A549 (cell line): ENCODE measurements around the gene NUMA1. TPM values are rescaled to one million over a fixed set of nuclear protein-coding genes. Genes with fewer than 3 reads are reported as not detected.

Experiments used
- ATAC-seq, 2 experiments: fragments of 200-7000 bp in 1 of 2; fragments of >200 bp in 1 of 2; cut with Nextera tagmentation in 1 of 2; cut with Tn5 transposase in 1 of 2; 3 replicates each; pipeline versions ENCODE4 v1.8.0 to v1.9.1; 2018 to 2020; ENCODE audit warnings: mild to moderate bottlenecking in 1 of 2, moderate library complexity in 1 of 2
- CTCF ChIA-PET: fragments of 300-600 bp; sonication (Branson Sonifier 250); formaldehyde crosslinking; extraction: SDS; loops from one replicate; lab custom pipeline; 2021; ENCODE audit warnings: antibody characterized with exemption, inconsistent platforms; lab: Yijun Ruan, JAX
- POLR2A ChIA-PET: fragments of 350-600 bp; formaldehyde crosslinking; extraction: SDS; loops from one replicate; lab custom pipeline; 2021; ENCODE audit warnings: antibody characterized with exemption, inconsistent platforms; lab: Yijun Ruan, JAX
- DNase-seq, 2 experiments: peaks; one replicate each; pipeline versions ENCODE4 v3.0.0 to v3.0.0-alpha.2; 2011 to 2016; ENCODE audit warnings: low read depth in 1 of 2, low spot score in 1 of 2
- FAIRE-seq: peaks from 2 replicates; lab custom pipeline; 2011; peaks lifted over from hg19 to GRCh38; lab: Jason Lieb, UNC
- H3K27ac ChIP-seq, 2 experiments: fragments of >200 bp; sonication (Bioruptor Twin); formaldehyde crosslinking; 3 replicates each; pipeline ENCODE4 v1.5.1; 2016 to 2017
- H3K4me1 ChIP-seq: fragments of >200 bp; sonication (Bioruptor Twin); formaldehyde crosslinking; 3 replicates; pipeline ENCODE4 v1.6.1; 2016
- H3K4me2 ChIP-seq: fragments of >200 bp; sonication (Bioruptor Twin); formaldehyde crosslinking; 3 replicates; pipeline ENCODE4 v1.6.1; 2016
- H3K4me3 ChIP-seq: fragments of >200 bp; sonication (Bioruptor Twin); formaldehyde crosslinking; 3 replicates; pipeline ENCODE4 v1.5.1; 2016
- H3K9me3 ChIP-seq: fragments of >200 bp; sonication (Bioruptor Twin); formaldehyde crosslinking; 3 replicates; pipeline ENCODE4 v1.6.1; 2016
- EHF ChIP-seq: fragments of 250-450 bp; sonication (Bioruptor Pico); IDR thresholded peaks from 2 replicates; pipeline ENCODE4 v1.5.0; 2020; ENCODE audit warnings: mild to moderate bottlenecking
- EHMT2 ChIP-seq: fragments of 200-600 bp; sonication (generic); IDR thresholded peaks from 2 replicates; pipeline ENCODE4 v1.6.1; 2016; ENCODE audit warnings: antibody characterized with exemption, low read depth, mild to moderate bottlenecking, moderate library complexity
- EP300 ChIP-seq, 2 experiments: fragments of >200 bp; sonication (Bioruptor Twin); formaldehyde crosslinking; IDR thresholded peaks; 2 replicates in 1 of 2; 3 replicates in 1 of 2; pipeline ENCODE4 v1.6.1; 2016 to 2017
- ESRRA ChIP-seq: fragments of 150-350 bp; IDR thresholded peaks from 2 replicates; pipeline ENCODE4 v1.6.1; 2014; ENCODE audit warnings: mild to moderate bottlenecking, low read length, borderline replicate concordance
- HOXB5 ChIP-seq: fragments of 250-450 bp; sonication (Bioruptor Pico); IDR thresholded peaks from 2 replicates; pipeline ENCODE4 v1.5.0; 2020; ENCODE audit warnings: mild to moderate bottlenecking, moderate library complexity
- JUNB ChIP-seq: fragments of >200 bp; sonication (Bioruptor Twin); formaldehyde crosslinking; IDR thresholded peaks from 2 replicates; pipeline ENCODE4 v1.6.1; 2016
- KDM5A ChIP-seq: fragments of 200-600 bp; sonication (generic); IDR thresholded peaks from 2 replicates; pipeline ENCODE4 v1.6.1; 2016; ENCODE audit warnings: antibody characterized with exemption, mild to moderate bottlenecking
- MAFK ChIP-seq: fragments of 450-650 bp; IDR thresholded peaks from 2 replicates; pipeline ENCODE4 v1.6.1; 2014; ENCODE audit not compliant: partially characterized antibody
- MAZ ChIP-seq: fragments of 150-350 bp; IDR thresholded peaks from 2 replicates; pipeline ENCODE4 v1.6.1; 2014; ENCODE audit warnings: antibody characterized with exemption, low read depth, low read length, borderline replicate concordance
- NFE2L2 ChIP-seq: fragments of 150-350 bp; conservative IDR thresholded peaks from 2 replicates; pipeline ENCODE4 v1.6.1; 2014; ENCODE audit warnings: low read length
- POLR2A ChIP-seq: IDR thresholded peaks from 2 replicates; pipeline ENCODE4 v1.6.1; 2012; ENCODE audit warnings: mild to moderate bottlenecking, low read length
- RAD21 ChIP-seq, 2 experiments: fragments of >200 bp in 1 of 2; sonication (Bioruptor Twin) in 1 of 2; formaldehyde crosslinking in 1 of 2; IDR thresholded peaks in 1 of 2; conservative IDR thresholded peaks in 1 of 2; 2 replicates in 1 of 2; 3 replicates in 1 of 2; pipeline ENCODE4 v1.6.1; 2012 to 2018; ENCODE audit warnings: inconsistent platforms in 1 of 2
- RFX5 ChIP-seq: fragments of 450-650 bp; IDR thresholded peaks from 2 replicates; pipeline ENCODE4 v1.7.1; 2014; ENCODE audit warnings: antibody characterized with exemption, mild to moderate bottlenecking, moderate library complexity
- RNF2 ChIP-seq: fragments of 200-600 bp; sonication (generic); IDR thresholded peaks from 2 replicates; pipeline ENCODE4 v1.6.1; 2016; ENCODE audit warnings: low read depth, mild to moderate bottlenecking, antibody characterized with exemption, moderate library complexity, borderline replicate concordance
- SREBF2 ChIP-seq: fragments of 450-650 bp; IDR thresholded peaks from 2 replicates; pipeline ENCODE4 v1.6.1; 2014; ENCODE audit warnings: mild to moderate bottlenecking, moderate library complexity
- TP53 ChIP-seq: fragments of 250-450 bp; sonication (Bioruptor Pico); IDR thresholded peaks from 2 replicates; pipeline ENCODE4 v1.5.0; 2021; ENCODE audit warnings: mild to moderate bottlenecking, moderate library complexity
- WGBS: methylation state at CpG from one replicate; pipeline ENCODE4 v1.1.6; 2017; ENCODE audit errors: missing lambda C conversion rate; 5-methylcytosine and 5-hydroxymethylcytosine counted together
- polyA plus RNA-seq, 4 experiments: library from polyadenylated mRNA; depleted of rRNA in 3 of 4; stranded (reverse); fragments of >200 nt; fragmentation: RNase III in 1 of 4; extraction: RNeasy Plus Mini Kit Qiagen cat#74134 plus additional on column Dnase treatment in 1 of 4; gene quantifications; 2 replicates in 3 of 4; 3 replicates in 1 of 4; pipeline ENCODE4 v1.2.3, GENCODE V29; 2011 to 2017
- TF ChIP-seq, protein P1 (sequence below): fragments of 250-450 bp; sonication (Bioruptor Pico); IDR thresholded peaks from 2 replicates; pipeline ENCODE4 v1.5.0; 2021; ENCODE audit warnings: mild to moderate bottlenecking, moderate library complexity, borderline replicate concordance
- TF ChIP-seq, protein P2 (sequence below): IDR thresholded peaks from 2 replicates; pipeline ENCODE4 v1.6.1; 2012
- TF ChIP-seq, protein P3 (sequence below): IDR thresholded peaks from 2 replicates; pipeline ENCODE4 v1.6.1; 2012; ENCODE audit warnings: low read depth, borderline replicate concordance

Gene NUMA1
- polyA plus RNA-seq, 2 of the 4 experiments (the other 2 are of a cell fraction) = 51.5 to 65.8 TPM

DNA sequence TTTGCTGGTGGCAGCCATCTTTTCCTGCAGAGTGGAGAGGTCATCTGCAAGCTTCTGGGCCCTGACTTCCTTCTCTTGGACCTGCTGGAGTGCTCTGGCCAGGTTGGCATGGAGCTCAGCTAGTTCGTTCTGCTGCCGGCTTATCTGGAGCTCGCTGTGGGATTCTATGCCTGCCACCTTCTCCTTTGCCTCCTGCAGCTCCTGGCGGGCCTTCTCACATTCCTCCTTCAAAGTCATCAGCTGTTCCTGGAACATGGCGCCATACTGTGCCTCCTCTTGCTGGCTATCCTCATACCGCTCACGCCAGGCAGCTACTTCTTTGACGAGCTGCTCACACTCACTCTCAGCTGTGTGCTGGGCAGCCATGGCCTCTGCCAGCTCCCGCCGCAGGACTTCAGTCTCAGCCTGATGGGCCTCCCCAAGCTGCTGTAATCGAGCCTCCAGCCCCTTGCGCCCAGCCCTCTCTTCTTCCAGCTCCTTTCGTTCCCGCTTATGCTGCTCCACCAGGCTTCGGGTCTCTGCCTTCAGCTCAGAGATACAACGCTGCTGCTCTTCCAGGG, 65.5 kb downstream of the NUMA1 start (continued):
- TF ChIP-seq, protein P1, sequence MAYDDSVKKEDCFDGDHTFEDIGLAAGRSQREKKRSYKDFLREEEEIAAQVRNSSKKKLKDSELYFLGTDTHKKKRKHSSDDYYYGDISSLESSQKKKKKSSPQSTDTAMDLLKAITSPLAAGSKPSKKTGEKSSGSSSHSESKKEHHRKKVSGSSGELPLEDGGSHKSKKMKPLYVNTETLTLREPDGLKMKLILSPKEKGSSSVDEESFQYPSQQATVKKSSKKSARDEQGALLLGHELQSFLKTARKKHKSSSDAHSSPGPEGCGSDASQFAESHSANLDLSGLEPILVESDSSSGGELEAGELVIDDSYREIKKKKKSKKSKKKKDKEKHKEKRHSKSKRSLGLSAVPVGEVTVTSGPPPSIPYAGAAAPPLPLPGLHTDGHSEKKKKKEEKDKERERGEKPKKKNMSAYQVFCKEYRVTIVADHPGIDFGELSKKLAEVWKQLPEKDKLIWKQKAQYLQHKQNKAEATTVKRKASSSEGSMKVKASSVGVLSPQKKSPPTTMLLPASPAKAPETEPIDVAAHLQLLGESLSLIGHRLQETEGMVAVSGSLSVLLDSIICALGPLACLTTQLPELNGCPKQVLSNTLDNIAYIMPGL (CRISPR knock-in tag) = no peak

DNA sequence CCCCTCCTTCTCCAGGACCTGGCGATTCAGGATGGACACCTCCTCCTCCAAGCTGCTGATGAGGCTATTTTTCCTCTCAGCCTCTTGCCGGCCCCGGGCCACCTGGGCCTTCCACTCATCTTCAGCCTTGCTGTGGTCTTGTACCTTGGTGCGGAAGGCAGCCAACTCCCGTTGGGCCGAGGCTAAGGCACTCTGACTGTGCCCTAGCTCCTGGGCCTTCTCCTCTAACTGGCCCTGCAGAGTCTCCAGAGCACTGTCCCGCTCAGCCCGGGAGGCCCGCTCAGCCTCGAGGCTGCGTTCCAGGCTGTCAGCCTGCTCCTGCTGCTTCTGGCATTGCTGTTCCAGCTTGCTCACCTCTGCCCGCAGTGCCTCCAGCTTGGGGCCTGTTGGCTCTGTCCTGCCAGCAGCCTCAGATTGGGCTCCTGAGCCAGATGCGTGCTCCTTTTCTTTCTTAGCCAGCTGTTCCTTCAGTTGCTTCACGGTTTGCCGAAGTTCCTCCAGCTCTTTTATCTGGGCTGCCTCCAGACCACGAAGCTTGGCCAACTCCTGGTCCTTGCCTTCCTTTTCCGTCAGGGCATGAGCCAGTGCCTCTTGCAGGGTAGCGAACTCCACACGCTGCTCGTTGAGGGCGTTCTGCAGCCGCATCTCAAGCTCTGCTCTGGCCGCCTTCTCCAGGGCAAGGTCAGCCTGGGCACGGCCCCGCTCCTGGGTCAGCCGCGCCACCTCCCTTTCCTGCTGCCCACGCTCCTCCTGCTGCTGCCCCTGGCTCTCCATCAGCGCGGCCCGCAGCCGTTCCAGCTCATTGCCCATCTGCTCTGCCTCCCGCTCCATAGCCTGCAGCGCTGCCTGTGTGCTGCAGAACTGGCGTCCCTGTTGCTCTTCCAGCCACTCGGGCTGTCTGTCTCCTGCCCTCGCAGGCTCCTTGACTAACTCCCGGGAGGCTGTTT, 66.3 kb downstream of the NUMA1 start:
- ATAC-seq (peak in 1 of 2 experiments; percentile 2; a peak in 2 of 6 replicates), DNase-seq (no peak), FAIRE-seq (no peak)
- Histone ChIP-seq H3K27ac (peak overlapping the region; percentile 28 to 68; a peak in 3 of 6 replicates), H3K4me3 (no peak overlapping the region), H3K4me1 (peaks cover 30% of the 10 kb centered on the region), H3K4me2 (0 out of 3 replicates have a peak overlapping the region, but pooled peaks have one; percentile 20), H3K9me3 (no peaks in the 10 kb centered on the region)
- TF ChIP-seq RNF2 (no peak), POLR2A (no peak), MAFK (peak; percentile 54), KDM5A (no peak)
- ChIA-PET POLR2A (interaction anchor here (1.3 kb wide), 1 partner anchor 11 kb away, joined by 3 read pairs; no protein-coding TSS in a partner anchor), CTCF (interaction anchor here (0.8 to 15.5 kb wide), 17 partner anchors 8 to 417 kb away, joined by 3 to 354 read pairs (median 5); partner anchors contain the start of genes IL18BP and LAMTOR1)
- WGBS = 92% methylated on average over 38 of the region's 38 CpGs

DNA sequence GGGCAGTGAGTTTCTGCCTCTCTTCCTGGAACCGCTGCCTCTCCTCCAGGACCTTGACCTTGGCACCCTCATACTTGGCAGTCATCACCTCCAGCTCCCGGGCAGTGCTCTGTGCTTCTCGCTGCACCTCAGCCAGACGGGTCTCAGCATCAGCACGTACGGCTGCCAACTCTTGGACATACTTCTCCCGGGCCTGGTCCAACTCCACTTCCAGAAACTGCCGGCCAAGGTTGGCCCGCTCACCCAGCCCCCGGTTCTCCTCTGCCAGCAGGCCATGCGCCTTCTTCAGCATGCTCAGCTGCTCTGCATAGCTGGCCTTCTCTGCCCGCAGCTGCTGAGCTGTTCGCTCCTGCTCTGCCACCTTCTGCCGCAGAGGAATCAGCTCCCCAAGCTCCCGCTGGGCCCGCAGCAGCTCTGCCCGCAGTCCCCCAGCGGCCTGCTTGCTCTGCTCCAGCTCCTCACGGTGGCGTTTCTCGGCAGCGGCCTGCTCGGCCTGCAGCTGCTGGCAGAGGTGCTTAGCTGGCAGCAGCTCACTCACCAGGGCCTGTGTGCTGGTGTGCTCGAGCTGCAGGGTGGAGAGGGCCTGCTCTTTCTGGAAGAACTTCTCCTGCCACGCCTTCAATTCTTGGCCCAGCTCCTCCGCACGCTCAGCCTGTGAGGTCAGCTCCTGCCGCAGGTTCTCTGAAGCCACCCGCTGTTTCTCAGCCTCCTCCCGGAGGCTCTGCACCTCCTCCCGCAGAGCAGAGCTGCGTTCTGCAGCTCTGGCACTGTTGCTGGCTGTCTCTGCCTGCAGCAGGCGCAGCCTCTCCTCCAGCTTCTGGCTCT, 67.2 kb downstream of the NUMA1 start:
- H3K9me3 ChIP-seq = no peaks in the 10 kb centered on the region
- 0 out of 3 replicates have a peak overlapping the region, but pooled peaks have one; percentile 20 for H3K4me2 ChIP-seq
- ChIA-PET CTCF (interaction anchor here (0.8 to 15.5 kb wide), 15 partner anchors 9 to 418 kb away, joined by 3 to 354 read pairs (median 3); partner anchors contain the start of genes IL18BP and LAMTOR1), POLR2A (interaction anchor here (1.3 kb wide), 1 partner anchor 12 kb away, joined by 3 read pairs; no protein-coding TSS in a partner anchor)
- peak in 1 of 2 experiments; percentile 39; a peak in 4 of 6 replicates for ATAC-seq
- WGBS = 79% methylated on average over 33 of the region's 33 CpGs
- FAIRE-seq = no peak
- peaks cover 30% of the 10 kb centered on the region for H3K4me1 ChIP-seq
- TF ChIP-seq, protein P2, sequence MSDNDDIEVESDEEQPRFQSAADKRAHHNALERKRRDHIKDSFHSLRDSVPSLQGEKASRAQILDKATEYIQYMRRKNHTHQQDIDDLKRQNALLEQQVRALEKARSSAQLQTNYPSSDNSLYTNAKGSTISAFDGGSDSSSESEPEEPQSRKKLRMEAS = 0 out of 2 replicates have a peak, but pooled peaks have one; percentile 13
- TF ChIP-seq POLR2A = no peak
- H3K27ac ChIP-seq = peak overlapping the region; percentile 41 to 68; a peak in 4 of 6 replicates
- DNase-seq = peak in 1 of 2 experiments; percentile 59
- no peak overlapping the region for H3K4me3 ChIP-seq

DNA sequence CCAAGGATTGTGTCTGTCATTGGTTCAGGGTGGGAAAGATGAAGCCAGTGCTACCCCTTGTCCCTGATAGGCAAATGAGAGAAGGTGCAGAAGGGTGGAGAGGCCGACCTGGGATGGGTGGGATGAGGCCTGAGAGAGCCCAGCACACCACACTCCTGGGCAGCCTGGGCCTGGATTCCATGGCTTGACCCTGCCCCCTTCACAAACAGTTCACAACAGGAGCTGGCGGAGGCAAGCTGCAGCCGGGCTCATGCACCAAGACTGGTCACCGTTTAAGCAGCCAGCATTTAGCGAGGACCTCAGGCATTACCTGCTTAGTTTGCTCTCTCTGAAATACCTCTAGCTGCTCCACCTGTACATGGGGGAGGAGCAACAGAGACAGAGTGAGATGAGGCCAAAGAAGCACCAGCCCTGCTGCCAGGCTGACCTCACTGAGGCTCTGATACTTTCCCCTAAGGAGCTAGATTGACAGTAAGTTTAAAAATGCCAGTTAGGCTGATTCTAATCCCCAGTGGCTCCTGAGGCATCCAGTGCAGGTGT, 68.2 kb downstream of the NUMA1 start:
- 62% methylated on average over 4 of the region's 5 CpGs for WGBS
- ATAC-seq (peak in 1 of 2 experiments; percentile 1; a peak in 1 of 6 replicates), DNase-seq (no peak), FAIRE-seq (no peak)
- H3K4me1 ChIP-seq = peaks cover 30% of the 10 kb centered on the region
- no peaks in the 10 kb centered on the region for H3K9me3 ChIP-seq
- no peak overlapping the region for H3K4me3 ChIP-seq
- TF ChIP-seq MAZ (no peak), EHMT2 (no peak), ESRRA (no peak), SREBF2 (no peak), RFX5 (no peak), TP53 (CRISPR knock-in tag) (no peak), POLR2A (no peak), EHF (CRISPR knock-in tag) (no peak), HOXB5 (CRISPR knock-in tag) (no peak), NFE2L2 (no peak), JUNB (no peak), RAD21 (conservative IDR thresholded peaks at IDR 0.05 in 1 of 2, IDR thresholded peaks at IDR 0.05 in 1 of 2) (no peak), EP300 (IDR thresholded peaks at IDR 0.05) (no peak)
- TF ChIP-seq, protein P3, sequence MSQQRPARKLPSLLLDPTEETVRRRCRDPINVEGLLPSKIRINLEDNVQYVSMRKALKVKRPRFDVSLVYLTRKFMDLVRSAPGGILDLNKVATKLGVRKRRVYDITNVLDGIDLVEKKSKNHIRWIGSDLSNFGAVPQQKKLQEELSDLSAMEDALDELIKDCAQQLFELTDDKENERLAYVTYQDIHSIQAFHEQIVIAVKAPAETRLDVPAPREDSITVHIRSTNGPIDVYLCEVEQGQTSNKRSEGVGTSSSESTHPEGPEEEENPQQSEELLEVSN = no peak
- ChIA-PET POLR2A (no interaction called here), CTCF (interaction anchor here (1.0 to 15.5 kb wide), 9 partner anchors 12 to 419 kb away, joined by 3 to 354 read pairs (median 5); partner anchors contain the start of genes IL18BP and LAMTOR1)
- H3K27ac ChIP-seq = peak overlapping the region in 1 of 2 experiments; percentile 33; a peak in 1 of 6 replicates
- H3K4me2 ChIP-seq = no peak overlapping the region
